Dedifferentiated amniotic fluid mesenchymal stem cell (primary cell): ENCODE measurements around the gene C1orf226.
"Not testable (repeated sequence)": the region's sequence is repeated elsewhere in the genome, so short reads cannot be mapped to it uniquely, and the experiment has no call there.

Experiments
- DNase-seq: peaks from one replicate; pipeline ENCODE4 v3.0.0-alpha.2; 2016; ENCODE audit errors: extremely low spot score

C1orf226 gene

DNA sequence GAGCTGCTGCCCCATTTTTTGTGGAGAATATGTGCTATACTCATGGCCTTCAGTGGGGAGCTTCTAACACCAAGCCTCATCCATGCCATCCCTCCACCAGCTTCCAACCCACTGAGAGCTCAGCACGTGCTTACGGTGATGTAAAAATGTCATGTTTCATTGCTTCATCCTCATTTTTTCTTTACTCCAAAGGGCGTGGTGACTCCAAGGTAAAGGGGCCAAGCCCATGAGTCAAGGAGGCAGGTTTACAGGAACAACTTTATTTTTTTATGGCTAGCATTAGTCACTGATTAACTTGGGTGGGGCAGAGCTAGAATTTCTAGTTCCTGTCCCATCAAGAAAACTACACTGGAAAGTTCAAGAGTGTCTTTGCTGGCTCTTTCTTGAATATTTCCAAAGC is at the start of gene C1orf226:
Gene C1orf226 (plus strand): TSS at position 346 of the 400 bp plus-strand sequence. CDS start 174 bp downstream, outside the sequence.
- no peak for DNase-seq

GRCh38 chr1:162333991-162334390 is 47.5 kb upstream of the C1orf226 start:
- DNase-seq: no peak

DNA sequence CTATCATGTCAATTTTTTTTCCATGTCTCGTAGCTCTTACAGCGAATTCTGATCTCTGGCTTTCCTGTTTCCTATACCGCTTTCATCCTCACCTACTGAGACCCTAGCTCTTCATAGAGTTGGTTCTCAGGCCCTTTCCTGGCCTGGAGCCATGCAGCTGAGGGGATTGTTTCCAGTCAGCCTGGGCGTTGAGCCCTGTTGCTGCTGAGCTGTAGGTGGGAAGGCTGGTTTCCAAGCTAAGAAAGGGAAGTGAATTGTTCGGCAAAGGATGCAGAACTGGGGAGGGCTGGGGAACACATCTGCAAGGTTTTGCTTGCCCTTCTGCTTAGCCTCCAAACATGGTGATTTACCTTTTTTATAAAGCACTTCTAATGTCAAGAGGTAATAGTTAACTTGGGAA is 46.4 kb upstream of the C1orf226 start:
- DNase-seq: no peak

DNA sequence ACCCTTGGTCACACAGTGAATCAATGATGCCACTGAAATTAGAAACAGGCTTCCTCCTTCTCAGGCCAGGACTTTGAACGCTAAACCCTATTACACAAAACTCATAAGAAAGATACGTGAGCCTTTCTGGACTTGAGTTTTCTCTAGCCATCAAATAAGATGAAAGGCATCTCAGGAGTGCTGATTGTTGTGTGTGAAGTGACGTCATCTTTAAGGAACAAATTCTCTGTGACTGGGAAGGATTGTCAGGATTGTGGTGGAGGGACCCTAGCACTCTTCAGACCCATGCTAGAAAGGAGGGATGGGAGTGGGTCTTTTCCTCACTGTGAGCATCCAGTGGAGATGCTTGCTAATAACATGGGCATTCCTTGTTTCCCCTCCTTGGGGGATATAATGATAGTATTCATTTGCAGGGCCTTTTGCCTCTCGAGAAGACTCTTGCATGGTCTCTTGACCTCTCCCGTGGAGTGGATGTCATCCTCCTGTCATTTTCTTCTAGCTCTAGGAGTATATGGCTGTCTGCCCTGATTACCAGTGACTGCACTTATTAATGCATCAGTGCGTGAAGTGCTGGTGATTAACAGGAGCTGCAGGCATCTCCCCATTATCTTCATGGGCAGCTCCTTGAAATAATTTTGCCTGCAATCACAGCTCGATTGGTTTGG is 44.8 kb upstream of the C1orf226 start:
- no peak for DNase-seq

DNA sequence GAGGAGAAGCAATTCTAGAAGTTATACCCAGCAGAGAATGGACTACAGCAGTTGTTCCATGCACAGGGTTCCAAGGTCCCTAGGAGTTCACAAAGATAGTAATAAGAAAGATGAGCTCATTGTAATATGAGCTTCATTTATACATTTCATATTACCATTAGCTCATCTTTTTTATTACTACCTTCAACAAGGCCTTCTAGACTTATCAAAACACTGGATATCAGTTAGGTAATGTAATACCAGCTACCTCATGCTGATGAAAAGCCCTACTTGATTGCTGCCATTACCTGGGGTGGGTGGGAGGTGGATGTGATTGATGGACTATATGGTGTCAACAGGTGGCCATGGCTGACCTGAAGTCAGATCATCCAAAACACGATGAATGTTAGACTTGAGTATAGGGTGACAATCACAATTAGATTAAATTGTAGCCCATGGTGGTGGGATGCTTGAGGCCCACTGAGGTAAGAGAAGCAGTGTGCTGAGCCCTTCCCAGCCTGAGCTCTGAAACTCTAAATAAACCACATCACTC is 39.0 kb upstream of the C1orf226 start:
- DNase-seq: no peak

- DNase-seq: no peak
Observed at GRCh38 chr1:162343470-162343869, 38.1 kb upstream of the C1orf226 start.

DNA sequence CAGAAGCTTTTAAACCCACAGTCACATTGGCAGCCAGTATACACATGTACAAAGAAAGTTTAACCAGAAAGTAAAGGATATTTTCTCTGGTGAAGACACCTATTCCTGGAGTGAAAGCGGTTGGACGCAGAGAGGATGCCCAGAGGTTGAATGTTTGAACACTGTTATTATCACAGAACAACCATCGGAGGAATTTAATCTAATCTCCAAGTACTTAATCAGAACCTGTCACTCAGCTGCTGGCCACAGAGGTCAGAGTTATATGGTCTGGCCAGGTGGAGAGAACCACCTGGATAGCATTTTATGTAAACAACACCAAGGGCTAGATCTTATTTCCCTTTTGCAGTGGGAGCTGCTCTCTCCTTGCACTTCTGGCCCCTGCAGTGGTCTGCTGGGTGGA is 34.2 kb upstream of the C1orf226 start:
- no peak for DNase-seq

GRCh38 chr1:162349635-162350330 is 31.7 kb upstream of the C1orf226 start:
- peak; percentile 27 for DNase-seq

- DNase-seq: no peak
Observed at GRCh38 chr1:162351246-162351842, 30.2 kb upstream of the C1orf226 start.

GRCh38 chr1:162351874-162352273 is 29.7 kb upstream of the C1orf226 start:
- not testable (repeated sequence) for DNase-seq

GRCh38 chr1:162353078-162353477 is 28.4 kb upstream of the C1orf226 start:
- DNase-seq: no peak

- DNase-seq: no peak
Observed at GRCh38 chr1:162353702-162354101, 27.8 kb upstream of the C1orf226 start.

DNA sequence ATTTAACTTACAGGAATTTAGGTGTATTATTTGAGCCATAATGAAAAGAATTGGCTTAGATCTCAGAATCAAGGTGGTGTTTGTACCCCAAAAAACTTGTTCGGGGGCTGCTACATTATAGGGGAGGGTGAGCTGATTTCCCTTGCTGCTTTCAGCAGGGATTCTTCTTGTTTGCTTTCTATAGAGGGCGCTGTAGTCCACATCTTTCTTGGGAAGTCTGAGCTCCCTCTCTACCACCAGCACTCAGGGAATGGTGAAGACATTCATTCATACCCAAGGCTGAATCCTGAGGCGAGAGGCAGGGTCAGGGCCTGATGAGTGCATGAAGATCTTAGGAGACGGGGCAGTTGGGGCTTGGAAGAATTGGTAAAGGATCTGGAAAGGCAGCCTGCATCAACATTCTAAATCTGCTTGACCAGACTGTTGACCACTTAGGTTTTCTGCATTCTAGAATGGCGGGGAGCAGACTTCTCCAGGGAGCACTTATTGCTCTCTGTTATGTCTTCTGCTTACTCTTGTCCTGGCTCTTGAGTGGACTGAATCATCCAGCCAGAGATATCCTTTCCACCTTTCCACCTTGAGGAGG is 23.8 kb upstream of the C1orf226 start:
- no peak for DNase-seq

- DNase-seq: no peak
Observed at GRCh38 chr1:162358928-162359327, 22.6 kb upstream of the C1orf226 start.

DNA sequence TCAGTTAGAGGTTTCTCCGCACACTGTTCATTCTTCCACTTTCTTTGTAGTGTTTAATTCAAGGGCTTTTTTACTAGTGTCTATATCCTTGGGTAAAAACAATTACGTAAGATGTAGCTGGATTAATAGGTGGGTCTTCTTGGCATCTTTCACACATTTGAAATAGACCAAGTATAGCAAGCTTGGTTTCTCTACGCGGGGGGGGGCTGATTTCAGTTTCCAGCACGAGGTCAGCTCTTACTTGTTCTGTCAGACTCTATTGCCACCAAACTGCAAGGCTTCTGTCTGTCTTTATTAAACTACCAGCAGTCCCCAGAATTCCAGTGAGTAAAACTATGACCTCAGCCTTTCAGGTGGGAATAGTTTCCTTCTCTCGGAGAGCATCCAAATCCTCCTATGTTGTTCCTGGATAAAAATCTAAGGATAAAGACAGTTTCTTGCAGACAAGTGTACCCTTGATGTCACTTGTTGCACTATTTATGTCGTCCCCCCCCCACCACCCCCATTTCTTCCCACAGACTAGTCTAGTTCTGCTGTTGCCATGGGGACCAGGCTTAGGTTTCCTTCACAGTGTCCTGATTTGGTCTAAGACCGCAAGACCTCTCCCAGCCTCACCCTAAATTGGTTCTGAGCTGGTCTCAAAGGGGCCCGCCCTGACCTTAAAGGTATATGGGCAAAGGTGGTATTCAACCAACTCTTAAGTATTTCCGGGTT is 21.8 kb upstream of the C1orf226 start:
- no peak for DNase-seq

- DNase-seq: no peak
Observed at GRCh38 chr1:162360237-162360873, 21.2 kb upstream of the C1orf226 start.

- DNase-seq: no peak
Observed at GRCh38 chr1:162360874-162361260, 20.7 kb upstream of the C1orf226 start.

DNA sequence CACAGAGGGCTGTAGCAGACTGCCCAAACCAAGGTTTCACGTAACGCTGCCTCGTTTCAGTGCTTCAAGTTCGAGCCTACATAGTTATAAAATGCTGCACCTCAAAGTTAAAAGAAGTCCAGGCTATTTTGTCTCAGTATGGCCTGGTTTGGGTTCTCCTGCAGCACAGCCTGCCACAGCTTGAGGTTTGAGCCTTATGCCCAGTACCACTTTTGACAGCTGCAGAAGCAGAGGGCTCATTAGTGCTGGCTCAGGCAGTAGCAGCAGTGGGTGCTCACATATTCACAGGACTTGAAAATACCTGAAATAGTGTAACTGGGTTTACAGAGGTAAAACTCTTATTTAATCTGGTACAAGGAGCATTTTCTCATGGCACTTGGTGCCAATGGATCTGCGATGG is 20.2 kb upstream of the C1orf226 start:
- DNase-seq: no peak

- DNase-seq: no peak
Observed at GRCh38 chr1:162363823-162364222, 17.7 kb upstream of the C1orf226 start.

- DNase-seq: no peak
Observed at GRCh38 chr1:162364498-162364897, 17.0 kb upstream of the C1orf226 start.

GRCh38 chr1:162365284-162366020 is 16.1 kb upstream of the C1orf226 start:
- DNase-seq: no peak
